Nephron (organoid): ENCODE measurements around the gene PLCL1.
A peak's percentile ranks its signal among the peaks of the same experiment; 100 is the strongest.

Experiments used
- H3K27ac Mint-ChIP-seq, 3 experiments: 2 replicates each; pipeline ENCODE4 v1.8.0; 2020; ENCODE audit warnings: mixed read lengths in 3 of 3, mild to moderate bottlenecking in 2 of 3, moderate library complexity in 1 of 3
- H3K27me3 Mint-ChIP-seq: 2 replicates; pipeline ENCODE4 v1.8.0; 2021; ENCODE audit warnings: low read depth, mild to moderate bottlenecking, moderate library complexity, mixed read lengths
- H3K36me3 Mint-ChIP-seq: 2 replicates; pipeline ENCODE4 v1.8.0; 2020; ENCODE audit warnings: low read depth, mixed read lengths
- H3K4me1 Mint-ChIP-seq: 2 replicates; pipeline ENCODE4 v1.8.0; 2020; ENCODE audit warnings: mixed read lengths
- H3K4me3 Mint-ChIP-seq, 3 experiments: 2 replicates each; pipeline ENCODE4 v1.8.0; 2020; ENCODE audit warnings: mild to moderate bottlenecking in 3 of 3, mixed read lengths in 3 of 3, moderate library complexity in 2 of 3
- H3K9me3 Mint-ChIP-seq: 2 replicates; pipeline ENCODE4 v1.8.0; 2020; ENCODE audit warnings: mixed read lengths
- TF ChIP-seq, protein P1 (sequence below), 3 experiments: fragments of 200-600 bp; sonication (generic); IDR thresholded peaks; one replicate each; pipeline ENCODE4 v1.5.0; 2021; ENCODE audit warnings: antibody characterized with exemption in 3 of 3; ENCODE audit not compliant: unreplicated experiment in 3 of 3

PLCL1 gene

DNA sequence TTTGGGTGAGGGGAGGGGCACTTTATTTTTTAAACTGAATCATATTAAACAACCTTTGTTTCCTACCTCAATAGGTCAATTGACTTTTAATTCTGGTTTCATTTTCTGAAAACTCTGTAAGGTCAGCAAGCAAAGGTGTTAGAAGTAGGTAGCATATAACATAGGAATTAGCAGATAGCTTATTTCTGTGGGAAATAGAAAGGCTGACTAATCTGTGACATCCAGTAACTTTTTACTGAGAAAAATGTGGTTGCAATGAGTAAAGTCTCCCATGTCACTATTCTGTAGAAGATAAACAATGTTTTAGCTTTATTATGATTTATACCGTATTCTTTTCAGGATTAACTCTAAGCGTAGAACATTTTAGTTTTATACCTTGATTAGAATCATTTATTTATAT lies 240.4 kb downstream of the PLCL1 start:
- H3K4me3 Mint-ChIP-seq, result no peak overlapping the region
- no peak overlapping the region for H3K27ac Mint-ChIP-seq
- H3K27me3 Mint-ChIP-seq, result no peaks in the 10 kb centered on the region
- H3K9me3 Mint-ChIP-seq, result no peaks in the 10 kb centered on the region
- H3K36me3 Mint-ChIP-seq, result no peaks in the 10 kb centered on the region
- H3K4me1 Mint-ChIP-seq, result peaks cover 5% of the 10 kb centered on the region
- TF ChIP-seq, protein P1, sequence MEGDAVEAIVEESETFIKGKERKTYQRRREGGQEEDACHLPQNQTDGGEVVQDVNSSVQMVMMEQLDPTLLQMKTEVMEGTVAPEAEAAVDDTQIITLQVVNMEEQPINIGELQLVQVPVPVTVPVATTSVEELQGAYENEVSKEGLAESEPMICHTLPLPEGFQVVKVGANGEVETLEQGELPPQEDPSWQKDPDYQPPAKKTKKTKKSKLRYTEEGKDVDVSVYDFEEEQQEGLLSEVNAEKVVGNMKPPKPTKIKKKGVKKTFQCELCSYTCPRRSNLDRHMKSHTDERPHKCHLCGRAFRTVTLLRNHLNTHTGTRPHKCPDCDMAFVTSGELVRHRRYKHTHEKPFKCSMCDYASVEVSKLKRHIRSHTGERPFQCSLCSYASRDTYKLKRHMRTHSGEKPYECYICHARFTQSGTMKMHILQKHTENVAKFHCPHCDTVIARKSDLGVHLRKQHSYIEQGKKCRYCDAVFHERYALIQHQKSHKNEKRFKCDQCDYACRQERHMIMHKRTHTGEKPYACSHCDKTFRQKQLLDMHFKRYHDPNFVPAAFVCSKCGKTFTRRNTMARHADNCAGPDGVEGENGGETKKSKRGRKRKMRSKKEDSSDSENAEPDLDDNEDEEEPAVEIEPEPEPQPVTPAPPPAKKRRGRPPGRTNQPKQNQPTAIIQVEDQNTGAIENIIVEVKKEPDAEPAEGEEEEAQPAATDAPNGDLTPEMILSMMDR (IDR thresholded peaks at IDR 0.05; ENCODE audit: unreplicated experiment in 3 of 3), result no peak

DNA sequence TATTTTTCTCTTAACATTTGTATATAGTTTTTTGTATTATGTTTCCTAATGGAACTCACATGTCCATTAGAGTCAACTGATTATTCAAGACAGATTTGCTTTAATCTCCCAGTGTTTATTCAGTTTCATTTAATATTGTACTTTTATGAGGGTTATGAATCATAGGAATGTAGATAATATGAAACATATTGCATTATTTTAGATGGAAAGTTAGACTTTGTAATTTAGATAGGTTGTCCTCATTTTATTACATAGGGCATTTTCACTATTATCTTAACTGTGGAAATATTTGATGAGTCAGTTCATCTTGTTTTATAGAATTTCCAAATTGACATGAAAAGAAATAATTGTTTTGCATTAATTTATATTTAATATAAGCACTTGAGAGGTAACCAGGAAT lies 240.8 kb downstream of the PLCL1 start:
- H3K27ac Mint-ChIP-seq, result peak overlapping the region in 1 of 3 experiments; percentile 61
- no peaks in the 10 kb centered on the region for H3K9me3 Mint-ChIP-seq
- TF ChIP-seq, protein P1 (IDR thresholded peaks at IDR 0.05; ENCODE audit: unreplicated experiment in 3 of 3), result no peak
- no peaks in the 10 kb centered on the region for H3K36me3 Mint-ChIP-seq
- H3K4me1 Mint-ChIP-seq, result peaks cover 5% of the 10 kb centered on the region
- no peaks in the 10 kb centered on the region for H3K27me3 Mint-ChIP-seq
- no peak overlapping the region for H3K4me3 Mint-ChIP-seq

DNA sequence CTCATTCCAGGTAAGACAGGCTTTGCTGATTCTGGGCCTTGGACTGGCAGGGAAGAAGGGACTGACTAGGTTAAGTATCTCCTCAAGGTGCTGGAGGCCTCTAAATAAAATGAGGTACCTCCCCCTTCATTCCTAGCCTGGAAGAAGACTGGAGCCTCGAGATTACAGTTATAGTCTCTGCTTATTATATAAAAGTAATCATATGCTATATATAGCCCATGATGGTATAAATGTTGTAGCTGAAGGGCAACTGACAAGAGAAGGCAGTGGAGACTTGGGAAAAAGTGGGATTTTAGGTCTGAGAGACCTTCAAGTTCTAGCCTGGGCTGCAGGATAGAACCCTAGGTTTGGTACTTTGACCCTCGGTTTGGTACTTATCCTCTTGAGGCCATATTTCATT lies 248.3 kb downstream of the PLCL1 start:
- Mint-ChIP-seq H3K9me3 (no peaks in the 10 kb centered on the region), H3K4me3 (no peak overlapping the region), H3K4me1 (peaks cover 26% of the 10 kb centered on the region), H3K36me3 (no peaks in the 10 kb centered on the region), H3K27me3 (no peaks in the 10 kb centered on the region), H3K27ac (no peak overlapping the region)
- TF ChIP-seq, protein P1 (IDR thresholded peaks at IDR 0.05; ENCODE audit: unreplicated experiment in 3 of 3), result no peak

DNA sequence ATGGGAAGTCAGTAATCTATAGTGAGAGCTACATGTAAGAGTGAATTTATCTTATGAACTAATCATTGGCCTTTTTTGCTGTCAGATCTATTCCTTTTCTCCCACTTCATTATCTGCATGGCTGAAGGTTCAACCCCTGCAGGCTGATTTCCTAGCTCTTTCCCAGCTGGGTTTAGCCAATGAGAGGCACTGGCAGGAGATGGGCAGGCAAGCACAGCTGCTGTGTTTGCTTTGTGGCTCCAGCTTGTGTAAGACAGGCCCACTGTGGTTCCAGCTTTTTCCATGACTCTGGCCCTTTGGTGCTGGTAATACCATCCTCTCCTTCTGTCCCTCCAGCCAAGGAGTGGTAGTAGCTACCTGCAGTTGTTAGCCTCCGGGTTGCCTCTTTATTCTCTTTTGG lies 248.8 kb downstream of the PLCL1 start:
- Mint-ChIP-seq H3K4me3 (no peak overlapping the region), H3K36me3 (no peaks in the 10 kb centered on the region), H3K27me3 (no peaks in the 10 kb centered on the region), H3K9me3 (no peaks in the 10 kb centered on the region), H3K4me1 (peaks cover 26% of the 10 kb centered on the region), H3K27ac (no peak overlapping the region)
- TF ChIP-seq, protein P1 (IDR thresholded peaks at IDR 0.05; ENCODE audit: unreplicated experiment in 3 of 3), result no peak

DNA sequence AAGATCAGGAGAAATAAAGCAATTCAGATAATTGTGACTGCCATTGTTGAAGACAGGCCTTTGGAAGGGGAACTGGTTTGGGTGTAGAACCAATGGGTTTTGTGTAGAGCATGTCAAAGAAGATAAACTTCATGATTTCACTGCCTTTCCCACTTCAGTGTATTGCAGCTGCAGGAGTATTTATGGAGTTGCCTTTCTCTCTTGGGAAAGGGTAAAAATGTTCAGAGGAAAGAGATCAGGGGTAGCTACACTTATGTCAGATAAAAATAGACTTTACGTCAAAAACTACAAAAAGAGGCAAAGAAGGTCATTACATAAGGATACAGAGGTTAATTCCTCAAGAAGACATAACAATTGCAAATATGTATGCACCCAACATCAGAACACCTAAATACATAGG lies 249.4 kb downstream of the PLCL1 start:
- Mint-ChIP-seq H3K9me3 (no peaks in the 10 kb centered on the region), H3K27me3 (no peaks in the 10 kb centered on the region), H3K36me3 (no peaks in the 10 kb centered on the region), H3K4me3 (no peak overlapping the region), H3K27ac (no peak overlapping the region), H3K4me1 (peaks cover 26% of the 10 kb centered on the region)
- TF ChIP-seq, protein P1 (IDR thresholded peaks at IDR 0.05; ENCODE audit: unreplicated experiment in 3 of 3), result no peak

DNA sequence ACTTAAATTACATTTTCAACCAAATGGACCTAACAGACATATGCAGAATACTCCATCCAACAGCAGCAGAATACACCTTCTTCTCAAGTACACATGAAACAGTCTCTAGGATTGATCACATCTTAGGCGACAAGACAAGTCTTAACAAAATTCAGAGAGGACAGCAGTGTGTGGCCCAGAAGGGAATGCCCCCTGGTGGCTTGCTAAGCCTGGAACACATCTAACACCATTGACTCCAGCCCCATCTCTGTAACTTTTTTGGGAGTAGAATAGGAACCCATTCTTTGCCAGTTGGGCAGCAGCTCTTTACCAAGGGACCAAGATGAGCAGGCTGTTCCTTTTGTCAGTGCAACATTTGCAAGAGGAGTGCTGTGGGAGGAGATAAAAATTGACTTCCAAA lies 249.9 kb downstream of the PLCL1 start:
- Mint-ChIP-seq H3K27me3 (no peaks in the 10 kb centered on the region), H3K9me3 (no peaks in the 10 kb centered on the region), H3K36me3 (no peaks in the 10 kb centered on the region), H3K4me1 (peaks cover 22% of the 10 kb centered on the region), H3K27ac (peak overlapping the region in 2 of 3 experiments; percentile 61 to 68), H3K4me3 (no peak overlapping the region)
- TF ChIP-seq, protein P1 (IDR thresholded peaks at IDR 0.05; ENCODE audit: unreplicated experiment in 3 of 3), result peak in 2 of 3 experiments; percentile 20 to 39
